GM19467 (cell line): ENCODE data around the gene TRAF1.

ENCODE experiments used
- ATAC-seq: cut with Tn5 transposase; IDR thresholded peaks from one replicate; pipeline ENCODE4 v1.9.1; 2021; ENCODE audit warnings: mild to moderate bottlenecking, moderate library complexity; ENCODE audit not compliant: unreplicated experiment

Gene TRAF1

DNA sequence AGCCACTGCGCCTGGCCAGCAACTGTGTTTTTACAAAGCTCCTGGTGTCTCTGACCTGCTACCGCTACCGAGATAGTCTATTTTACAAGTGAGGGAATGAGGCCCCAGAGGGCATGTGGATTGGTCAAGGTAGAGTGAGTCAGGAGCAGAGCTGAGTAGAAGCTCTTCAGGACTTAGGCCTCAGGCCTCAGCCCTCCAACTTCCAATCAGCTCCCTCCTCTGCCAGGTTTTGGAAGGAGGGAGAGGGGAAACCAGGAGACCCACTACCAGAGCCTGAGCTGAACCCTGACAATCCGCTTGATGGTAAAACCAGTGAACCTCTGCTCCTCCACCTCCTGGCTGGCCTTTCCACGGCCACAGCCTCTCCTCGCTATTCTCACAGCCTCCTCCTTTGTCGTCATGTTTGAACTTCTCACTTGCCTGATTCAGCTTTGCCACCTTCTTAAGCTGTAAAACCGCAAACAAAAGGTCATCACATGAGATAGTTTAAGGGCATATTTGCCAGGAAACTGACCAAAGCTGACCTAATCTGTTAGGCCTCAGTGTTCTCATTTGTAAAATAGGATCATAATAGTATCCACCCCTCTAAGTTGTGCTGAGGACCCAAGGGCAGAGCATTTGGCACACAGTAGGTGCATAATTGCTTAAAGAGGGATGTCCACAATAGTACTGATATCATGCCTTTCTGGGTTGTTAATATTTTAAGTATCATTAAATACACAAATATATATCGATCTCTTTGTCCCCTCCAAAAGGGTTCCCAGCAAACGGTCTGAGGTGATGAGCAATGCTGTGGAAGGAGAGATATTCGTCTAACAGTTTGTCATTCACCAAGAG is 1.7 kb downstream of the TRAF1 start:
- ATAC-seq = no peak

DNA sequence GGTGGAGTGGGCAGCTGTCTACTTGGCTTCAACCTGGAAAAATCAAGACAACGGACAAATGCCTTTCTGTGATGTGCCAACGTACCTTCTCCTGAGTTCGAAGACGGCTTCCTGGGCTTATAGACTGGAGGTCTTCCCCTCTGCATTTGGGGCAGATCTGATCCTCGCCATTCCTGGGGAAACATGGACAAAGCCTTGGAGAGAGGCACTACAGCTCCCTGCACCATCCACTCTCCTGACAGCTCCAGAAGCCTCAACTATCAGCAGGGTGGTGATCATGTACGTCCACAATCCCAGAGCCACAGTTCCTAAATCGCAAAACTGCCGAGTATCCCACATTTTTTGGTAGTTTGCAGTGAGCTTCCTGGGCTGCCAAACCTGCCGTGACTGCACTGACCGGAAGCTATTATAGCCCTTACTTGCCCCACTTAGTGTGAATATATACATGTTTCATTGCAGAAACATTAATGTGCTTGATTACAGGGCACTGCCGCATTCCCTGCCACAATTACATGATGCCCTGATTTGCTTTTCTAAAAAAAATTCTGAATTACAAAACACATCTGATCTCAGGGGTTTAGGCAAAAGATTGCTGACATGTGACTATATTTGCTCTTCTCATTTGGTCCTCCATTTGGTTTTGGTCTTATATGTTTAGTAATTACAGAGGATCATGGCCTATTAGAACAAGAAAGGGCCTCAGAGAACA is 2.8 kb downstream of the TRAF1 start:
- no peak for ATAC-seq

DNA sequence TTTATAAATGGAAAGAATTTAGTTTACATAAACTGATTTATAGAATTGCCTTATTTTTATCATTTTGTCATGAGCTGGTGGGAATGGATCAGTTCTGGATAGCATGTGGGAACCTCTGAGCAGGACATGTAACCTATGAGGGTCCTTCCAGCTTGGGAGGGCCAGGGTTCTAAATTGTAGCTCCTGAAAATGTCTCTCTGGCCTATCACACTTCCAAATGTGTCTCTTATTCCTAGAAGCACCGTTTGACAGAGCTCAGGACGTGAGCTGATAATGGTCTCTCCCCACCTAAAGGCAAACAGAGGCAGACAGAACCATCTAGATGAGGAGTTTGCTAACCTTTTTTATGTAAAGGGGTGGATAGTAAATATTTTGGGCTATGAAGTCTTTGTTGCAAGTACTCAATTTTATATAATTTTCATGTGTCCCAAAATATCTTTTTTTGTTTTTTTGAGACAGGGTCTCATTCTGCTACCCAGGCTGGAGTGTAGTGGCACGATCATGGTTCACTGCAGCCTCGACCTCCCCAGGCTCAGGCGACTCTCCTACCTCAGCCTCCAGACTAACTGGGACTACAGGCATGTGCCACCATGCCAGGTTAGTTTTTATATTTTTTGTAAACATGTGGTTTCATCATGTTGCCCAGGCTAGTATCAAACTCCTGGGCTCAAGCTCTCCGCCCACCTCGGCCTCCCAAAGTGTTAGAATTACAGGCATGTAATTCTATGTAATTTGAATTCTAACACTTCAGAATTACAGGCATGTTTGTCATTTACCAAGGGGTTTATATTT is 4.0 kb downstream of the TRAF1 start:
- no peak for ATAC-seq

DNA sequence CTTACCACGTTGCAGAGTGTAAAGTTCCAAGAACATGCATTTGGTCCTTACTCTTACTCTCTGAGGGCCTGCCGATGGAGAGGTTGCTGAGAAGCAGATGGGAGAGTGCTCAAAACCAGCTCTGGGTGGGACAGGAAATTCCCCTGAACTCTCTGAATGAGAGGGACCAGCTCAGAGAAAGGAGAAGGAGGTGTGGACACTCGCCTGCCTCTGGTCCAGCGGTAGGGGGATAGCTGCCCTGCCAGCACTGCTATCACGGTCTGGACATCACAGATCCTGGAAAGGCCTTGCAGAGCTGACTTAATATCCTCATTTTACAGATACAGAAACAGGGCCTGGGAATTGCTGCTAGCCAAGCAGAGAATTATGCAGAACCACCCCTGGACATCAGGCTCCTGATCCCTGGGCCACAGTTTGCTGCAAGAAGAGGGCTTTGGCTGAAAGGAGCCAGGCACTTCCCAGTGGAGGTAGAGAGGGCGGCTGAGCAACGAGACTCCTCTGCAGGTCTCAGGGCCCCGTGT is 4.9 kb downstream of the TRAF1 start:
- no peak for ATAC-seq

DNA sequence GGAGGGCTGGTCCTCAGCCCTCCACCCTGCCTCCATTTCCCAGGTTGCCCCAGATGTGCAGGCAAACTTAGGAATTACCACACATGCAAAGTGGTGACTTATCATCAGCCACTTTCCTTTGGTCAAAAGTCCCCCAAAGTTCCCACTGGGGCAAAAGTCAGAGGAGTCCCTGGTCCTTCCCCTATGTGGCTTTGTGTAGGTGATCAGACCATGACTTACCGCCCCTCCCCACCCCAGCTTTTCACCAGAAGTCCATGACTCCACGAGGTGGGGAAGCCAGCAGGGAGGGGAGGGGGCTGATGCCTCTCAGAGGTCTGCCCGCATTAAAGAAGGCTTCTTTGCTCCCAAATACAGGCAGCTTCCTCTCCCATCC is 5.8 kb downstream of the TRAF1 start:
- ATAC-seq = no peak

DNA sequence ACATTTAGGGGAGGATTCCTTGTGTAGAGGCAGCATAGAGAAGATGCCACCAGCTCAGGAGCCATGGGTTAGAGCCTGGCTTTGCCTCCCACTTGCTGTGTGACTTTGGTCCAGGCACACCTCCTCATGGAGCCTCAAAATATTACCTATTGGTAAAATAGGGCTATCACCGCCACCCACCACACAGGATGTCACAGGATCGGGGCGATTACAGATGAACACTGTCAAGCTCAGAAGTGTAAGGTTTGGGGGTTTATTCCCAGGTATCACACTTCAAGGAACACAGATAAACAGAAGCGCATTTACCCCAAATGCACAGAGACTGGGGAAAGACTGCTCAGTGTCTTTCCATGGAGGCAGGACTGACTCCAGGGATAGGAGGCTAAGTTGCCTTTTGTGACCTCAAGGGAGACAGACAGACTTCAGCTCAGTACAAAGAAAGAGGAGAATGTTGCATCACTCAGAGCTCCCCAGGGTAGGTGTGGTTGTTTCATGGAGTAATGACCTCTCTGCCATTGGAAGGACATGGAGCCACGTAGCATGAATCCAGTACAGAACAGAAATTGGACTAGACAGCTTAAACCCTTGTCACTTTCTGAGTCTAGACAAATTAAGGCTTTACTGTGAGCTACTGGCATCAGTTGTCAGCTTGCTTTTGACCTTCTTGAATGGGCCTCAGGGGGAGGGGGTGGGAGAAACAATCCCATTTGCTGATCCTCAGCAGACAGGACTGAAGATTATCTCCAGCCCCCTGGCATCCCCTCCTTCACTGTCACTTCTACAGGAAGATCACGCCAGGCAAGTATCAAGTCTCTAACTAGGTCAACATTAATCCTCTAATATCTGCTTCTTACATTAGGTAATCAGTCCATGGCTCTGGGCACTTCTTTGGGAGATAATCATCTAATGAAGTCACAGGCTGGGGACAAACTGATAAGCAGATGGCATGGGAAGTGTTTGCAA is 6.5 kb downstream of the TRAF1 start:
- ATAC-seq = no peak

DNA sequence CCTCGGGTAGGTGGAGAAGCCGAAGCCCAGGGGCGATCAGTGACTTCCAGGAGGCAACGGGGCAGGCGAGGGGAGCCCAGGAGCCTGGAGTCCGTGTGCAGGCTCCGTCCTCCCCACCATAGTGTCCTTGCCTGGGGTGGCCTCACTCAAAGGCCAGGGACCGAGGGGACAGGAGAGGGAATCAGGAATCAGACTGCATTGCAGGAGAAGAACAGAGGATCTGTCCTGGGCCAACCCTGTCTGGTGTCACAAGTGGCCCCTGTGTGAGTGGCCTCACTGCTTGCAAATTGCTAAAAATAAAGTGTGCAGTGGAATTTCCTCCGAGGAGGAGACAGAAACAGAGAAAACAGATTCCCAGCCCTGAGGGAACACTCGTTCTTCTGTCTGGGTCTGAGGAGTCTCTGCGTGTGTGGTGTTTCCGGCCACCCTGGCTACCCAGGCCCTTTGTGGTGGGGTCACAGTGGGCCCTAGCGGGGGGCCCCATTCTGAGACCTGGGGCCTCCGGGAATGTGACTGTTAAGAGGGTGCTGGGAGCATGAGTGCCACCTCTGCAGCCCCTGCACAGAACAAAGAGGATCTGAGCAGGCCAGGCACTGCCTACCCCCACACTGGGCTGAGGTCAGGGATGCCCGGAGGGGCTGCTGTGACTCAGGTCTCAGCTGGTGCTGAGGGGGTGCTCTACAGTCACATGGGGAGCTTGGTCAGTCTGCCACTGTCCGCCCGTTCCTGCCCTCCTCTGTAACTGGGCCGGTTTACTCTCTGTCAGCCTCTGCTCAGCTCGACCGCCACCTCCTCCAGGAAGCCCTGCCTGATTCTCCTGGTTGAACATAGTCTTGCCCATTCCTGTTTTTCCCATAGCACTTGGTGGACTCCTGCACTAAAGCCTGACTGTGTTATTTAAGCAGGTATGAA is 7.4 kb downstream of the TRAF1 start:
- ATAC-seq = no peak

DNA sequence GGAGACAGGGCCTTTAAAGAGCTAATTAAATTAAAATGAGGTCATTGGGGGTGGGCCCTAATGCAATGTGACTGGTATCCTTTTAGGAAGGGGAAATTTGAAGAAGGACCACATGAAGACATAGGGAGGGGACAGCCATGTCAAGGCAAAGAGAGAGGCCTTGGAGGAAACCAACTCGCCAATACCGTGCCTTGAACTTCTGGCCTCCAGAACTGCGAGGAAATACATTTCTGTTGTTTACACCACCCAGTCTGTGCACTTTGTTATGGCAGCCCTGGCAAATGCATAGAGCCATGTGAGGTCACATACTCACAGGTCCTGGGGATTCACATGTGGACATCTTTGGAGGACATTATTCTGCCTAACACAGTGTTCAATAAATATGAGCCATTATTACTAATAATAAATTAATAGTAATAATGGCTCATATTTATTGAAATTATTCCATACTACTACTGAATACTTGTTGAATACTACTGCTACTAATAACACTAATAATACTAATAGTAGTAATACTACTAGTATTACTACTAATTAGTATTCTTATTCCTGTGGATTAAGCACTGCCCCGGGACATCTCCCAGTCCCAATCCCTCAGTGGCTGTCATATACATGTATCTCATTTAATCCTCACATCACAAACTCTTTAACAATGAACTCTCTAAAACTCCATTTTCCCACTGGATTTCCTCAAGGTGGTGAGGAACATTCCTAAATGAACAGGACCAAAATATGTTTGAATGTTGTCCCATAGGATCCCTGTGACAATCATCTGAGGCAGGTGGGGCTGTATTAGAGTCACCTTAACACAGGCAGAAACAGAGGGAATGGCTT is 8.4 kb downstream of the TRAF1 start:
- ATAC-seq = no peak

DNA sequence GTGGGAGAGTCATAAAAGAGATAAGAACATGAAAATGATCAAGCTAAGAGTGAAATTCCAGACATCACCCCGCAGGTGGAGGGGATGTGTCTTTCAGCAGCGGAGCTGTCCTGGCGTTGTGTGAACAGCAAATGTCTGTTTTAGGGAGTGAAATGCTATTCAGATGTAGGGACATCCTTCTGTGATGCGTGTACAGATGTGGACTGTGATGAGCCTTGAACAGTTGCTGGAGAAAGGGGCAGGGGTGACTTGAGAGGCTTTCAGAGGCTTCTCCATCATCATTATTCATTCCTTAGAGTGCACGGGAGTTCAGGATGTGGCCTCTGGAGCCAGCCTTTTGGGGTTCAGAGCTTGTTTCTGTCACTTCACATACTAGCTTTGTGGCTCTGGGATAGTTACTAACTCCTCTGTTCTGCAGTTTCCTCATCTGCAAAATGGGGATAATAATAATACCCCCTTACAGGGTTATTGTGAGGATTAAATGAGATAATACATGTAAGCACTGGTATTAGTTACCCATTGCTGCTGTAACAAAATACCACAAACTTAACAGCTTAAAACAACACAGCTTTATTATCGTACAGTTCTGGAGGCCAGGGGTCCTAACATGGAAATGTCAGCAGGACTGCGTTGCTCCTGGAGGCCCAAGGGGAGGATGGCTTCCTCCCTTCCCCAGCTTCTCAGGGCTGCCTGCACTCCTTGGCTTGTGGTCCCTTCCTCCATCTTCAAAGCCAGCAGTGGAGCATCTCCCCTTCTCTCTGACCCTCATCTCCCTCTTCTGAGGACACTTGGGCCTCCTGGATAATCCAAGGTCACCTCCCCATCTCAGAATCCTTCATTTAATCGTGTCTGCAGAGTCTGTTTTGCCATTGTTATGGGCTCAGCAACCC is 9.4 kb downstream of the TRAF1 start:
- no peak for ATAC-seq

DNA sequence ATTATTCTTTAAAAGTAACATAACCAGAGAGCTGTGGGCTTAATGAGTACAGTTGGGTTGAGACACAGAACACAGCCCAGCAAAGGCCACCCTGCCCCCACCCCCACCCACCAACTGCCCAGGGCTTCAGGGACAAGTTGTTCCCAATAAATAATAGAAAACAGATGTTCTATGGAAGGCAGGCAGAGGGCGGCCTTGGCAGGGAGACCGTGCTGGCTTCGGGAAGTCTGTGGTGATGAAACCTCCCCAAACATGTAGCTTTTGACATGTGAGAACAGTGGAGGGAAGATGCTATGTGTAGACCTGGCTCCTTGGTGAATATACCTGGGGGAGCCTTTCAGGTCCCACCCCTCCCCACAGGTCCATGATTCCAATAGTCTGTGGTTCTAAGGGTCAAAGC is 10.0 kb downstream of the TRAF1 start:
- ATAC-seq = no peak

DNA sequence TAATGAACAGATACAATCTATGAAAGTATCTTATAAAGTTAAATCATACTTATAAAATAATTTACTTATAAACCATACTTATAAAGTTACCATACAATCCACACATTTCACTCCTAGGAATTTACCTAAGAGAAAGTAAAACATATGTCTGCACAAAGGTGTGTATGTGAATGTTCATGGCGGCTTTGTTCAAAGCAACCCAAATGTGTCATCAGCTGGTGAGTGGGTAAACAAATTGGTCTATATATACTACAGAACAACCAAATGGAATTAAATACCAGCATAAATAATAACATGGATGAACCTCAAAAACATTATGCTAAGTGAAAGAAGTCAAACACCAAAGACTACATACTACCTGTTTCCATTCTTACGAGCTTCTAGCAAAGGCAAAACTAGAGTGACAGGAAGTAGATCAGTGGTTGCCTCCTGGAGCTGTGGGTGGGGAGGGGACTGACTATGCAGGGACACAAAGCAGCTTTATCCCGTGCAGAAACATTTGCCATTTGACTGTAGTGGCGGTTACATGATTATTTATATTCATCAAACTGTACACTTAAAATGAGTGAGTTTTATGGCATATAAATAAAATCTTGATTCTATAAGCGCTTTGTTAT is 10.6 kb downstream of the TRAF1 start:
- no peak for ATAC-seq

DNA sequence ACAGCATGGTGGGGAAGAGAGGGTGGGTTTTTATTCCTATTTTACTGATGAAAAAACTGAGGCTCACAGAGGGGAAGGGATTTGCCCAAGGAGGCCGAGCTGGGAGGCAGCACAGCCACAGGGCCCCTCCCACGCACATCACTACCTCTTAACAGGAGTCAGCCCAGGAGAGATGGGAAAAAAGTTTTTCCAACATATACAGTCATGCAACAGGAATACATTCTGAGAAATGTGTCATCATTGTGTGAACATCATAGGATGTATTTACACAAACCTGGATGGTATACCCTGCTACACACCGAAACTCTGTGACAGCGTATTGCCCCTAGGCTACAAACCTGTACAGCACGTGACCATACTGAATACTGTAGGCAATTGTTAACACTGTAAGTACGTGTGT is 11.6 kb downstream of the TRAF1 start:
- ATAC-seq = no peak

DNA sequence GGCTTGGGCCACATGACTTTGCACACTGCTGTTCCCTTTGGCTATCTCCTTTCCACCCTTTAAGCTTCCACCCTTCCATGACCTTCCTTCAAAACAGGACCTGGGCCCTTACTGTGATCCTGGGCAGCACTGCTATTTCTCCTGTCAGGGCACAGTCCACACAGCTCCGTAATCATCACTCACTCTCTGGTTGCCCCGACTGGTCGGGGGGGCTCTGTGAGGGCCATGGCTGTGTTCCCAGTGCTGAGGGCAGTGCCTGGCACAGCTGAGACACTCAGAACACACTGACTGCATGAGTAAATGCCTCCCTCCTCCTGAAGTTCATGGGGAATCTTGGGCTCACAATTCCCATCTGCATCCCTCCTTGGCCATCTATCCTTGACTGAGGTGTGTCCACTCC is 12.2 kb downstream of the TRAF1 start:
- no peak for ATAC-seq

DNA sequence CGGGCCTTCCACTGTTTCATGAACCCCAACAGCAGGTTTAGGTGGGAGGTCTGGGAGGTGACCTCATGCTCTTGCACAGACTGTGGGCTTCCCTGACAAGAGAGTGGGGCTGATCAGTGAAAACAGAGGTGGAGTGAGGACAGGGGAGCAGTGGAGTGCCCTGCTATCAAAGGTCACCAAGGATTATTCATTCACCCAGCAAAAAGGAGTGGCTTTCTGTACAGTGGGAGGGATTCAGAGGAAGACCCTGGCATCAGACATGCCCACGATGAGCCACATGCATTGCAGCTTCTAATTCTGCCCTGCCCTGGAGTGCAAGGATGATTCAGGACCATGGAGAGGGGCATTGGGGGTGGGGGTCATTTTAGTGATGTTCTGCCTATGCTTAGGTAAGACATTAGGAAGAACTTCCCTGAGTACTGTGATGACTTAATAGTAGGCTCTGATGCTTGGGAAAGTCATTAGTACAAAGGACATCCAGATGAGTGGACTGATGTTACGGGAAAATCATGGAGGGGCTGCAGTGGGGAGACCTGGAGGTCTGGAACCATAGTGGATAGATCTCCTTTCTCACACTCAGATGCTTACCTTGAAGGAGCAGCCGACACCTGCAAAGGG is 12.8 kb downstream of the TRAF1 start:
- no peak for ATAC-seq

DNA sequence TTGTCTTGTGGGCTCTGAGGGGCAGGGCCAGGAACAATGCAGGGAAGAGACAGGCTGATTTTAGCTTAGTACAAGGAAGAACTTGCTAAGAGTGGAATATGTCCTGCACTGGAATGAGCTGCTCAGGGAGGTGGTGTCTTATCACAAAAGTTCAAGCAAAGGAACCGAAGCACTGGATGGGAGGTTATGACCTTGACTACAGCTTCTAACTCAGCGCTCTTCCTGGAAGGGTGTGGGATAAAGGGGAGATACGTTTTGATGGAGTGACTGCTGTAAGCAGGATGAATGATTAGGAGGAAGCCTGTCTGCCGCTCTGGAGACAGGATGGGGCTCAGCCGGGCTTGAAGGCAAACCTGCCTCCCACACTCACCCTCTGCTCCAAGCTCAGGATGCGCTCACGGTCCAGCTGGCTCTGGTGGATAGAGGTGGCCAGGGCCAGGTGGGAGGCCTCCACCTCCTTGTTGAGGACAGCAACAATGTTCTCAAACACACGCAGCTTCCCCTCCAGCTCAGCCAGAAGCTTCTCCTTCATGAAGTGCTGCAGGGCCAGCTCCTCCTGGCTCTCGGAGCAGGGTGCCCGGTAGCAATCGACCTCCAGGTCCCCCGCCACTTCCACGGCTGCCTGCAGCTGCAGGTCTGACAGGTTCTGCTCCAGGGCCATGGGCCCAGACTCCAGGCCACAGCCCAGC is 13.5 kb downstream of the TRAF1 start:
- no peak for ATAC-seq

DNA sequence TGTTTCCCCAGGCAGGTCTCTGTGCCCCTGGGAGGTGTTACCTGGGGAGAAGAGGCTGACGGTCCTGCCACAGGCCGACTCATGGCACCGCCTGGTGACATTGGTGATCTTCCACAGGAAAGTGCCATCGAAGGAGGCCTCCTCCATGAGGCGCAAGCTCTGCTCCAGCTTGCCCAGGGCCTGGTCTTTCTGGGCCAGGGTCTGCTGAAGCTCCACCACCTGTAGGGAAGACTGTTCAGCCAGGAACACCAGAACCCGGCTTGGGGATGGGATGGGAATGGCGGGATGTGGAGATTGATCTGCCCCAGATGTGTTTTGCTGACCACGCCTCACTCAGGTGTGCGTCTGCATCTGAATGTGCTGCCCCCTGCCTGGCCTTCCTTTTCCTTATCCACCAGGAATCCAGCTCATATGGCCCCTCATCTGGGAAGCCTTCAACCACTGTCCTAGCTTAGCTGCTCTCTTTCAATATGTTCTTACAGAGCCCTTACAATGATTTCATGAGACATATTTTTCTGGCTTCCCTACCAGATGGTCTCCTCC is 15.2 kb downstream of the TRAF1 start:
- no peak for ATAC-seq
